Subcutaneous preadipocyte (primary cell): ENCODE results near the gene DEXI. TPM values are rescaled to one million over a fixed set of nuclear protein-coding genes. Genes with fewer than 3 reads are reported as not detected.

Experiments used
- total RNA-seq: library from RNA; depleted of rRNA; stranded (reverse); fragments of >200 nt; gene quantifications from 2 replicates; pipeline ENCODE4 v1.2.3, GENCODE V29; 2012

DEXI gene
- total RNA-seq = 42.3 and 43.2 TPM in 2 replicates

GRCh38 chr16:10942352-10943063 lies at the start of gene DEXI:
TSS of gene DEXI (minus strand) at chr16:10942468. CDS start at chr16:10942005, 463 bp downstream.

DNA sequence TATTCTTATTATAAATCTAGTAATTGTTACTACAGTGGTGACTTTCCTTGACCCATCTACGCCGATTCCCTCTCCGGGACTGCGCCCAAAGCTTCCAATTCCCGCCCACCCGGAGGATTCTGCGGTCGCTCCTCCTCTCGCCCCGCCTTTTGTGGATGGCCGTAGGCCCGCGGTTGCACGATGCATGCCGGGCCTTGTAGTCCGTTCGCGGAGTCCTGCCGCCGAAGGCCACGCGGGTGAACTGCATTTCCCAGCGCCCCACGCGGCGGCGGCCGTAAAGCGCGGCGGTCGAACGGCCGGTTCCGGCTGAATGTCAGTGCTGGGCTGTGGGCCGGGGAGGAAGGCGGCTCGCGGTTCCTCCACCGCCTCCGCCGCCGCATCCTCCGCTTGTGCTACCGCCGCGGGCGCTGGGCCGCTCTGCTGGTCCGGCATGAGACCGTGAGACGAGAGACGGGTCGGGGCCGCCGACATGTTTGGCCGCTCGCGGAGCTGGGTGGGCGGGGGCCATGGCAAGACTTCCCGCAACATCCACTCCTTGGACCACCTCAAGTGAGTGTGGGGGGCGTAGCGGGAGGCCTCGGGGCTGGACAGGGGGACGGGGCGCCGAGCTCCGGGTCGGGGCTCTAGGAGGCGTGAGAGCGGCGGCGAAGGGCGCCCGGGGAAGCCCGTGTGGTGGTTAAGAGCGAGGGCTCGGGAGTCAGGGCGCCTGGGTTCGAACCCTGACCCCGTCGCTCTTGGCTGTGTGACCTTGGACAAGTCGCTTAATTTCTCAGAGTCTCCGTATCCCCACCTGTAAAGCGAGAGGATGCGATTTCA lies 2.2 kb upstream of the DEXI start, which contains the start of gene CLEC16A:
TSS of gene CLEC16A (plus strand) at position 316 of the 816 bp plus-strand sequence. CDS start at position 470, 154 bp downstream.

Other genes starting within 250 kb of the DEXI start
- gene TEKT5, start 247.5 kb downstream of the DEXI start, total RNA-seq = 0.37 TPM in 1 of 2 replicates, not detected in the other
- 14.3 and 14.5 TPM in 2 replicates for gene NUBP1, start 198.6 kb downstream of the DEXI start, total RNA-seq
- not detected in 2 replicates for gene TVP23A, start 123.7 kb downstream of the DEXI start, total RNA-seq
- gene CIITA, start 65.3 kb downstream of the DEXI start, total RNA-seq = 0.78 and 1.5 TPM in 2 replicates
- 18.0 and 26.2 TPM in 2 replicates for gene CLEC16A, start 2.1 kb upstream of the DEXI start, total RNA-seq